K562 (cell line): ENCODE results near the gene ACADL. TPM values are rescaled to one million over a fixed set of nuclear protein-coding genes. Genes with fewer than 3 reads are reported as not detected.
A peak's percentile ranks its signal among the peaks of the same experiment; 100 is the strongest.

ENCODE experiments used
- CCNT2 ChIP-seq: IDR thresholded peaks from 2 replicates; pipeline ENCODE4 v1.6.1; 2011; ENCODE audit warnings: borderline replicate concordance, low read depth, mild to moderate bottlenecking, moderate library complexity, mixed read lengths, low read length; ENCODE audit not compliant: insufficient read length; ENCODE audit errors: extremely low read depth
- CREM ChIP-seq: IDR thresholded peaks from 2 replicates; pipeline ENCODE4 v1.6.1; 2014; ENCODE audit warnings: antibody characterized with exemption, low read depth
- NEUROD1 ChIP-seq: fragments of 150-350 bp; IDR thresholded peaks from 2 replicates; pipeline ENCODE4 v1.6.1; 2014; ENCODE audit warnings: borderline replicate concordance, low read length, low read depth; ENCODE audit not compliant: partially characterized antibody
- PHF8 ChIP-seq: fragments of 200-600 bp; sonication (generic); IDR thresholded peaks from 2 replicates; pipeline ENCODE4 v1.6.1; 2012; ENCODE audit warnings: mixed run types, mild to moderate bottlenecking, inconsistent platforms, low read length, moderate library complexity, borderline replicate concordance
- RB1 ChIP-seq: fragments of 450-650 bp; IDR thresholded peaks from 2 replicates; pipeline ENCODE4 v1.6.1; 2017; ENCODE audit warnings: low read depth, mild to moderate bottlenecking
- RBFOX2 ChIP-seq: fragments of 200-400 bp; formaldehyde crosslinking; IDR thresholded peaks from 2 replicates; pipeline ENCODE4 v1.6.1; 2017; ENCODE audit warnings: low read depth, mild to moderate bottlenecking, low read length, moderate library complexity
- RFX1 ChIP-seq: fragments of 450-650 bp; IDR thresholded peaks from 2 replicates; pipeline ENCODE4 v1.6.1; 2016; ENCODE audit warnings: mild to moderate bottlenecking, moderate library complexity
- SPI1 ChIP-seq: IDR thresholded peaks from 2 replicates; pipeline ENCODE4 v1.6.1; 2011; ENCODE audit warnings: low read depth, low read length, control low read depth, borderline replicate concordance
- polyA plus RNA-seq, 8 experiments: library from polyadenylated mRNA; depleted of rRNA in 4 of 8; stranded (reverse) in 5 of 8; unstranded in 3 of 8; fragments of >200 nt; fragmentation: Nextera tagmentation in 2 of 8; fragmentation: Illumina TruSeq in 1 of 8; extraction: Ambion mirVana in 2 of 8; extraction: Trizol in 1 of 8; gene quantifications; 2 replicates each; pipeline versions ENCODE4 v1.2.1 to v1.2.3, GENCODE V29; 2011 to 2014; ENCODE audit warnings: inconsistent platforms in 1 of 8, missing spikeins in 1 of 8
- total RNA-seq, 7 experiments: library from RNA; depleted of rRNA in 6 of 7; stranded (reverse); fragments of >200 nt in 6 of 7; fragmentation: Illumina TruSeq in 2 of 7; extraction: Trizol in 2 of 7; gene quantifications; 2 replicates each; pipeline versions ENCODE4 v1.2.1 to v1.2.3, GENCODE V29; 2011 to 2021; ENCODE audit warnings: low replicate concordance in 1 of 7
- TF ChIP-seq, protein P1 (sequence below), 3 experiments: fragments of 200-800 bp in 1 of 3; fragments of 250-450 bp in 1 of 3; fragments of 450-650 bp in 1 of 3; sonication (Bioruptor Pico) in 1 of 3; sonication (Bioruptor generic) in 1 of 3; formaldehyde crosslinking in 1 of 3; IDR thresholded peaks; 2 replicates each; pipeline versions ENCODE4 v1.6.1 to v1.8.0; 2016 to 2022; ENCODE audit warnings: mild to moderate bottlenecking in 2 of 3, missing genetic modification characterization in 2 of 3, missing compliant biosample characterization in 1 of 3, moderate library complexity in 1 of 3
- TF ChIP-seq, protein P2 (sequence below), 2 experiments: fragments of 200-800 bp in 1 of 2; sonication (Bioruptor generic) in 1 of 2; sonication (generic) in 1 of 2; formaldehyde crosslinking in 1 of 2; IDR thresholded peaks in 1 of 2; conservative IDR thresholded peaks in 1 of 2; 2 replicates each; pipeline versions ENCODE4 v1.5.0 to v1.6.1; 2016 to 2020; ENCODE audit warnings: missing compliant biosample characterization in 1 of 2, missing genetic modification characterization in 1 of 2, missing genetic modification reagents in 1 of 2

ACADL gene
- total and polyA plus RNA-seq, 9 of the 15 experiments (the other 6 are each of a cell fraction or from before 2014, with no cell fraction given) = 0.07 TPM; not detected in 8

DNA sequence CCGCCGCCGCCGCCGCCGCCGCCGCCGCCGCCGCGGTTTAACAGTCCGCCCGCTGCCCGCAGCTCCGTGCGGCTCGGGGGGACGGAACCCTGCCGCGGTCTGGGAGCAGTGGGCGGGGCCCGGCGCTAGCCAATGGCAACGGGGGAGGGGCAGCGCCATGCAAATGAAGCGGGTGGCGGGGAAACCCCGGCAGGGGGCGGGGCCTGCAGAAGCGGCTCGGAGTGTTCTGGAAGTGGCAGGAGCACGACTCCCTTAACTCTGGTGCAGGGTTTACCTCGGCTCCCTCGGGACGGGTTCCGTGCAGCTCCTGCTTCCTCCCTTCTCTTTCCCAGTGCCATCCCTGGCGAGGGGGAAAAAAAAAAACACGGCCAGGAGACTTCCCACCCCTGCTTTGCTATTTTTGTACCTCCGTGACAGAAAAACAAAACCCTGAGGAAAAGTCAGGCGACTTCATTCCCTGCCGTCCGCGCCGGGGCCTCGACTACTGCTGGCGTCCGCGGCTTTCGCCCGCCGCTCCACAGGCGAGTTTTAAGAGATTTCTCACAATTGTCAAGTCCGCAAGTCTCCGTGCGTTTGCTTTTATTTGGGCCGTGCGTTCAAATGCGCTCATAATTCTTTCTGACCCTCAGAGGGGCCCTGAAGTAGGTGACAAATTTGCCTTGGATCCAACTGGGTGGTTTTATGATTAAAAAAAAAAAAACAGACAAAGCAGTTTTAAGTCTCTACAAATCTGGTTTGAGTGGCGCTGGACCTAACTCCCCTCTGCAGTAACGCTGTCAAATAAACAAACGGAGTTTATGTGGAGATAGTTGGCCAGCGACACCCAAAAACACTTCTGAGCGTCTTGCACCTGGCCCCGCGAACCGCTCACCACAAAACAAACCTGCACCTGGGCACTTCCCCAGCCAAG, 53.7 kb downstream of the ACADL start, which contains the start of gene KANSL1L (continued):
- TF ChIP-seq, protein P1, sequence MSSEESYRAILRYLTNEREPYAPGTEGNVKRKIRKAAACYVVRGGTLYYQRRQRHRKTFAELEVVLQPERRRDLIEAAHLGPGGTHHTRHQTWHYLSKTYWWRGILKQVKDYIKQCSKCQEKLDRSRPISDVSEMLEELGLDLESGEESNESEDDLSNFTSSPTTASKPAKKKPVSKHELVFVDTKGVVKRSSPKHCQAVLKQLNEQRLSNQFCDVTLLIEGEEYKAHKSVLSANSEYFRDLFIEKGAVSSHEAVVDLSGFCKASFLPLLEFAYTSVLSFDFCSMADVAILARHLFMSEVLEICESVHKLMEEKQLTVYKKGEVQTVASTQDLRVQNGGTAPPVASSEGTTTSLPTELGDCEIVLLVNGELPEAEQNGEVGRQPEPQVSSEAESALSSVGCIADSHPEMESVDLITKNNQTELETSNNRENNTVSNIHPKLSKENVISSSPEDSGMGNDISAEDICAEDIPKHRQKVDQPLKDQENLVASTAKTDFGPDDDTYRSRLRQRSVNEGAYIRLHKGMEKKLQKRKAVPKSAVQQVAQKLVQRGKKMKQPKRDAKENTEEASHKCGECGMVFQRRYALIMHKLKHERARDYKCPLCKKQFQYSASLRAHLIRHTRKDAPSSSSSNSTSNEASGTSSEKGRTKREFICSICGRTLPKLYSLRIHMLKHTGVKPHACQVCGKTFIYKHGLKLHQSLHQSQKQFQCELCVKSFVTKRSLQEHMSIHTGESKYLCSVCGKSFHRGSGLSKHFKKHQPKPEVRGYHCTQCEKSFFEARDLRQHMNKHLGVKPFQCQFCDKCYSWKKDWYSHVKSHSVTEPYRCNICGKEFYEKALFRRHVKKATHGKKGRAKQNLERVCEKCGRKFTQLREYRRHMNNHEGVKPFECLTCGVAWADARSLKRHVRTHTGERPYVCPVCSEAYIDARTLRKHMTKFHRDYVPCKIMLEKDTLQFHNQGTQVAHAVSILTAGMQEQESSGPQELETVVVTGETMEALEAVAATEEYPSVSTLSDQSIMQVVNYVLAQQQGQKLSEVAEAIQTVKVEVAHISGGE (CRISPR knock-in tag; IDR thresholded peaks at IDR 0.05) = 0 out of 6 replicates have a peak, but pooled peaks of 1 of the 3 experiments have one; percentile 39
- TF ChIP-seq RBFOX2 = peak; percentile 65
- TF ChIP-seq CCNT2 = peak; percentile 14
- no peak; the same call in 1 of the 2 replicates for TF ChIP-seq CREM
- TF ChIP-seq, protein P2, sequence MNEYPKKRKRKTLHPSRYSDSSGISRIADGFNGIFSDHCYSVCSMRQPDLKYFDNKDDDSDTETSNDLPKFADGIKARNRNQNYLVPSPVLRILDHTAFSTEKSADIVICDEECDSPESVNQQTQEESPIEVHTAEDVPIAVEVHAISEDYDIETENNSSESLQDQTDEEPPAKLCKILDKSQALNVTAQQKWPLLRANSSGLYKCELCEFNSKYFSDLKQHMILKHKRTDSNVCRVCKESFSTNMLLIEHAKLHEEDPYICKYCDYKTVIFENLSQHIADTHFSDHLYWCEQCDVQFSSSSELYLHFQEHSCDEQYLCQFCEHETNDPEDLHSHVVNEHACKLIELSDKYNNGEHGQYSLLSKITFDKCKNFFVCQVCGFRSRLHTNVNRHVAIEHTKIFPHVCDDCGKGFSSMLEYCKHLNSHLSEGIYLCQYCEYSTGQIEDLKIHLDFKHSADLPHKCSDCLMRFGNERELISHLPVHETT (CRISPR knock-in tag; conservative IDR thresholded peaks at IDR 0.05 in 1 of 2, IDR thresholded peaks at IDR 0.05 in 1 of 2) = peak in 1 of 2 experiments; percentile 75; a peak in 1 of 4 replicates
- peak; percentile 82 for TF ChIP-seq NEUROD1
- TF ChIP-seq RFX1 = 0 out of 2 replicates have a peak, but pooled peaks have one; percentile 9
- TF ChIP-seq RB1 = 0 out of 2 replicates have a peak, but pooled peaks have one; percentile 14
- TF ChIP-seq PHF8 = 0 out of 2 replicates have a peak, but pooled peaks have one; percentile 16
- 0 out of 2 replicates have a peak, but pooled peaks have one; percentile 5 for TF ChIP-seq SPI1
- TF ChIP-seq, all 486 proteins: peak for 27
